Breast epithelium (tissue), 4 donors: ENCODE measurements around the gene FARP1. TPM values are rescaled to one million over a fixed set of nuclear protein-coding genes. Genes with fewer than 3 reads are reported as not detected.

Experiments
- DNase-seq, 2 donors: peaks; one replicate each; pipeline ENCODE4 v3.0.0-alpha.2; 2019; ENCODE audit warnings: low spot score in 2 of 2
- H3K27ac ChIP-seq, 2 donors: fragments of 200-600 bp; sonication (generic) in 1 of 2; one replicate each; pipeline ENCODE4 v1.5.1; 2016 to 2019; ENCODE audit warnings: mild to moderate bottlenecking in 1 of 2
- H3K27me3 ChIP-seq, 2 donors: fragments of 200-600 bp; sonication (generic) in 1 of 2; one replicate each; pipeline versions ENCODE4 v1.5.1 to v1.6.0; 2017 to 2019; ENCODE audit warnings: control low read depth in 1 of 2, mild to moderate bottlenecking in 1 of 2
- H3K36me3 ChIP-seq: fragments of 200-600 bp; one replicate; pipeline ENCODE4 v1.5.1; 2019
- H3K4me1 ChIP-seq, 2 donors: fragments of 200-600 bp; sonication (generic); one replicate each; pipeline ENCODE4 v1.5.1; 2016 to 2019; ENCODE audit warnings: control low read depth in 1 of 2
- H3K4me3 ChIP-seq, 3 donors: fragments of 200-600 bp; sonication (generic); 1 replicate in 2 of 3; 2 replicates in 1 of 3; pipeline ENCODE4 v1.5.1; 2016 to 2019; ENCODE audit warnings: mild to moderate bottlenecking in 3 of 3, moderate library complexity in 2 of 3
- H3K9me3 ChIP-seq, 2 donors: fragments of 200-600 bp; sonication (generic) in 1 of 2; one replicate each; pipeline ENCODE4 v1.5.1; 2016 to 2019; ENCODE audit warnings: control low read depth in 1 of 2
- POLR2A ChIP-seq: fragments of 450-650 bp; IDR thresholded peaks from one replicate; pipeline ENCODE4 v1.6.1; 2016; ENCODE audit warnings: antibody characterized with exemption, mild to moderate bottlenecking, moderate library complexity
- POLR2AphosphoS5 ChIP-seq, 3 donors: sonication (generic); formaldehyde crosslinking; IDR thresholded peaks; one replicate each; pipeline ENCODE4 v1.6.1; 2017; ENCODE audit warnings: antibody characterized with exemption in 3 of 3
- intact Hi-C: fragments of 100-400 bp; cut with DNase I; formaldehyde crosslinking; loops from one replicate; pipeline ENCODE4 v1.15.1; 2023; ENCODE audit warnings: low total_unique reads
- total RNA-seq, 3 donors: library from RNA; depleted of rRNA; stranded (reverse); fragments of >200 nt; gene quantifications; one replicate each; pipeline ENCODE4 v1.1.0, GENCODE V29; 2016
- TF ChIP-seq, protein P1 (sequence below), 3 donors: fragments of 450-650 bp; IDR thresholded peaks; one replicate each; pipeline ENCODE4 v1.5.1; 2016 to 2017; ENCODE audit warnings: antibody characterized with exemption in 3 of 3, mild to moderate bottlenecking in 3 of 3, moderate library complexity in 3 of 3

Gene FARP1
- total RNA-seq, 3 donors from 2014 or later: 29.8 to 97.3 (median 80.1) TPM

DNA sequence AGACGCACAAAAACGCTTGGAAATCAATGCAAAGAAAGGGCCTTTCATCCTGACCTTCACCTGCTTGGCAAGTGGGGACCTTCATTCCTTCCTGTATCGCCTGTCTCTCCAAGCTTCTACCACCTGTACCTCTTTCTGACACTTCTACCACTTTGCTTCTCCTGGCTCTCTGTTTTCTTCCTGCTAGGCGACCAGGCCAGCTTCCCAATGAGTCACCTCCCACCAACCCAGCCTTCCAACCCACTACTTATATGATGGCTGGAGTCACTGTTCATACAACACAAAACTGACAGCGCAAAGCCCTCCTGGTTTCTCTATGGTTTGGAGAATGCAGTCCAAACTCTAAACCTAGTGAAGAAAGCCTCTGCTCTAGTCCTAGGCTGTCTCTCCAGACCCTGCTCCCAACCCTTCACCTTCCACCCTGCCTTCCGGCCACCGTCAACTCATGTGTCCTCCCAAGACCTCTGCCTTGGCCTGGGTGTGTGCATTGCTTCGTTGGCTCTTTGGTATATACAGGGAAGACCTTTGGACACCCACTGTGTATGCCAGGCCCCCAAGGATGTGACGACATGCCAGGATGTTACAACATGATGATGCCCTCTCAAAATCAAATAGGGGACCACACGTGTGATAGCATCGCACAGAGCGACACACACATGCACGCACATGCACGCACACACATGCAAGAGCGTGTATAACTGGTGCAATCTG, 285.5 kb downstream of the FARP1 start:
- Histone ChIP-seq H3K9me3 (no peaks in the 10 kb centered on the region), H3K4me1 (no peaks in the 10 kb centered on the region), H3K27me3 (no peaks in the 10 kb centered on the region), H3K36me3 (no peaks in the 10 kb centered on the region), H3K4me3 (no peak overlapping the region), H3K27ac (no peak overlapping the region)
- DNase-seq: no peak
- TF ChIP-seq, protein P1, sequence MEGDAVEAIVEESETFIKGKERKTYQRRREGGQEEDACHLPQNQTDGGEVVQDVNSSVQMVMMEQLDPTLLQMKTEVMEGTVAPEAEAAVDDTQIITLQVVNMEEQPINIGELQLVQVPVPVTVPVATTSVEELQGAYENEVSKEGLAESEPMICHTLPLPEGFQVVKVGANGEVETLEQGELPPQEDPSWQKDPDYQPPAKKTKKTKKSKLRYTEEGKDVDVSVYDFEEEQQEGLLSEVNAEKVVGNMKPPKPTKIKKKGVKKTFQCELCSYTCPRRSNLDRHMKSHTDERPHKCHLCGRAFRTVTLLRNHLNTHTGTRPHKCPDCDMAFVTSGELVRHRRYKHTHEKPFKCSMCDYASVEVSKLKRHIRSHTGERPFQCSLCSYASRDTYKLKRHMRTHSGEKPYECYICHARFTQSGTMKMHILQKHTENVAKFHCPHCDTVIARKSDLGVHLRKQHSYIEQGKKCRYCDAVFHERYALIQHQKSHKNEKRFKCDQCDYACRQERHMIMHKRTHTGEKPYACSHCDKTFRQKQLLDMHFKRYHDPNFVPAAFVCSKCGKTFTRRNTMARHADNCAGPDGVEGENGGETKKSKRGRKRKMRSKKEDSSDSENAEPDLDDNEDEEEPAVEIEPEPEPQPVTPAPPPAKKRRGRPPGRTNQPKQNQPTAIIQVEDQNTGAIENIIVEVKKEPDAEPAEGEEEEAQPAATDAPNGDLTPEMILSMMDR (IDR thresholded peaks at IDR 0.05): no peak
- TF ChIP-seq POLR2AphosphoS5 (IDR thresholded peaks at IDR 0.05) (no peak), POLR2A (no peak)
- intact Hi-C loops: no loop called here

DNA sequence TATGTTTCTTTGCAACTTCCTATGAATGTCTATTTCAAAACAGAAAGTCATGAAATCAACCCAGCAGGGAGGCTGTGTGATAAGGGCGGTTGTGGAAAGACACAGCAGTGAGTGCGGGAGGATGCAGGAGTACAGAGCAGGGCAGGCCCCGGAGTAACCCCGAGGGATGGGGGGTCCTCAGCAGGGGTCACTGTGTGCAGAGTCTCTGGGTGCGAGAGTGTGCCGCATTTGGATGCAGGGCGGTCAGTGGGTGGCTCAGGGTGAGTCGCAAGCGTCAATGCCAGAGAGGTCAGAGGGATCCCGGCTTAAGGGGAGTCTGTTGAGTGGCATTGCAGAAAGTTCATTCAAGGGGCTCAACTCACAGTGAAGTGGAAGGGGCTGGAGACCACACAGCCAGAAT, 286.2 kb downstream of the FARP1 start:
- intact Hi-C loops: no loop called here
- H3K9me3 ChIP-seq: no peaks in the 10 kb centered on the region
- H3K27ac ChIP-seq: no peak overlapping the region
- no peaks in the 10 kb centered on the region for H3K36me3 ChIP-seq
- no peak overlapping the region for H3K4me3 ChIP-seq
- H3K4me1 ChIP-seq: no peaks in the 10 kb centered on the region
- TF ChIP-seq POLR2A (no peak), POLR2AphosphoS5 (IDR thresholded peaks at IDR 0.05) (no peak)
- TF ChIP-seq, protein P1 (IDR thresholded peaks at IDR 0.05): no peak
- DNase-seq: no peak
- no peaks in the 10 kb centered on the region for H3K27me3 ChIP-seq

DNA sequence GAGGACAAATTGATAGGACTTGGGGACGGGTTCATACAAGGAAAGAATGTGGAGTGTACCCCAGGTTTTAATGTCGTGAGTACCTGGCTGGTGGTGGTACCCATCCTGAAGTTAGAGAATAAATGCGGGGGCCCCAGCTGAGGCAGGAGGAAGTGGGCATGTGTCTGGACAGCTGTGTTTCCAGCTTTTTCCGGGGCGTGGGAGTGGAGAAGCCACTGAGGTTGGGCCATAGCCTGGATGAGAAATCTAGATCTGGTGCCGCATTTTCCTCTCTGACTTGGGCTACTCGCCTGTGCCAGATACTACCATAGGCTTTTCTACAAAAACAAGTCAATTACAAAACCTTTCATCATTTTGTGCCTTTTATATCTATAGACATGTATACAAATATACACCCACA, 286.6 kb downstream of the FARP1 start:
- intact Hi-C loops: no loop called here
- TF ChIP-seq, protein P1 (IDR thresholded peaks at IDR 0.05): no peak
- TF ChIP-seq POLR2AphosphoS5 (IDR thresholded peaks at IDR 0.05) (no peak), POLR2A (no peak)
- no peaks in the 10 kb centered on the region for H3K27me3 ChIP-seq
- no peak overlapping the region for H3K27ac ChIP-seq
- no peak overlapping the region for H3K4me3 ChIP-seq
- H3K9me3 ChIP-seq: no peaks in the 10 kb centered on the region
- H3K36me3 ChIP-seq: no peaks in the 10 kb centered on the region
- H3K4me1 ChIP-seq: no peaks in the 10 kb centered on the region
- no peak for DNase-seq

DNA sequence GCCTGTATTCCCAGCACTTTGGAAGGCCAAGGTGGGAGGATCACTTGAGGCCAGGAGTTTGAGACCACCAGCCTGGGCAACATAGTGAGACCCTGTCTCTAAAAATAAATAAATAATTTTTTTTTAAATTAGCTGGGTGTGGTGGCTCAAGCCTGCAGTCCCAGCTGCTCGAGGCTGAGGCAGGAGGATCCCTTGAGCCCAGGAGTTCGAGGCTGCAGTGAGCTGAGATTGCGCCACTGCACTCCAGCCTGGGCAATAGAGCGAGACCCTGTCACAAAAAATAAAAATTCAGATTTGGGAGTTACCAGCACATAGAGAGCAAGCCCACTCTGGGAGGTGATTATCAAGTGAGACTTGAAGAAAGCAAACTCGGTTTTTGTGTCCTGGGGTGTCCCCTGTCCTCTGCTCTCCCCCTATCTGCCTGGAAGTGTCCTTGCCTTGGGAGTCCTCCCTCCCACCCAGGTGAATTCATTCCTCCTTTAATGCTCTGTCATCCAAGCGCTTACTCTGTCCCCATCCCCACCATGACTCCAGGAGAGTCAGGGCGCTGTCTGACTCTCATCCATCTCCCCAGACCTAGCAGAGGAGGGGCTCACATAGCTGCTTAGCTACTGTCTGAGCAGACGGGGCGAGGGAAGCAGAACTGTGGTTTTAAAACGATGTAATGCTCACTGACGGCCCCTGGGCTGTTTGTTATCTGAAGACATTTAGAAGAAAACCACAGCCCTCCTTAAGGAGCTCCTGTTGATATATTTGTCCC, 287.3 kb downstream of the FARP1 start:
- H3K27me3 ChIP-seq: no peaks in the 10 kb centered on the region
- no peaks in the 10 kb centered on the region for H3K36me3 ChIP-seq
- no peak overlapping the region for H3K27ac ChIP-seq
- no peaks in the 10 kb centered on the region for H3K9me3 ChIP-seq
- no peak for DNase-seq
- H3K4me3 ChIP-seq: no peak overlapping the region
- no peaks in the 10 kb centered on the region for H3K4me1 ChIP-seq
- intact Hi-C loops: no loop called here
- TF ChIP-seq POLR2AphosphoS5 (IDR thresholded peaks at IDR 0.05): no peak

DNA sequence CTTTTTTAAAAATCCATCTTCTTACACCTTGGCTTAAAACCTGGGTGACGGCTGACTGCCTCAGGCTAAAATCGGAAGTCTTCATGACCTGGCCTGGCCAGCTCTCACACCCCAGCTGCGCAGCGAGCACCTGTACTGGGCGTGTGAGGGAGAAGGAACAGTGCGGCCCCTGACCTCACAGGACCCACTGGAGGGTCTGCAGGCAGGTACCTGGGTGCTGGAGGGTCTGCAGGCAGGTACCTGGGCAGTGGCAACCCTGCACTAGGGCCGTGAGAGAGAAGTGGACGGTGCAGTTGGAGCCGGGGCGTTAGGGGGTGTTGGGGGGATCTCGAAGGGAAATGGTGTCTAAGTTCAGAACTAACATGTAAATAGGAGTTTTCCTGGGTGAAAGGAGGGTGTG, 289.7 kb downstream of the FARP1 start:
- Histone ChIP-seq H3K4me3 (no peak overlapping the region), H3K36me3 (no peaks in the 10 kb centered on the region), H3K4me1 (no peaks in the 10 kb centered on the region), H3K9me3 (no peaks in the 10 kb centered on the region), H3K27me3 (no peaks in the 10 kb centered on the region), H3K27ac (no peak overlapping the region)
- intact Hi-C loops: no loop called here
- no peak for TF ChIP-seq POLR2A
- TF ChIP-seq, protein P1 (IDR thresholded peaks at IDR 0.05): no peak
- TF ChIP-seq POLR2AphosphoS5 (IDR thresholded peaks at IDR 0.05): no peak
- DNase-seq: no peak
